Ascending aorta (tissue), 2 donors: ENCODE results near the gene IQGAP3. TPM values are rescaled to one million over a fixed set of nuclear protein-coding genes. Genes with fewer than 3 reads are reported as not detected.

Experiments
- DNase-seq, 2 donors: peaks; one replicate each; pipeline ENCODE4 v3.0.0-alpha.2; 2019; ENCODE audit warnings: low spot score in 2 of 2
- H3K27ac ChIP-seq, 2 donors: fragments of 200-600 bp; sonication (generic); one replicate each; pipeline ENCODE4 v1.5.1; 2016 to 2017; ENCODE audit warnings: mild to moderate bottlenecking in 1 of 2
- H3K27me3 ChIP-seq: fragments of 200-600 bp; sonication (generic); one replicate; pipeline ENCODE4 v1.5.1; 2017
- H3K36me3 ChIP-seq, 2 donors: fragments of 200-600 bp; sonication (generic); one replicate each; pipeline ENCODE4 v1.5.1; 2016
- H3K4me1 ChIP-seq, 2 donors: fragments of 200-600 bp; sonication (generic); one replicate each; pipeline ENCODE4 v1.5.1; 2016 to 2017; ENCODE audit warnings: mild to moderate bottlenecking in 1 of 2
- H3K4me3 ChIP-seq, 2 donors: fragments of 200-600 bp; sonication (generic); one replicate each; pipeline ENCODE4 v1.5.1; 2016 to 2017; ENCODE audit warnings: mild to moderate bottlenecking in 1 of 2
- H3K9me3 ChIP-seq, 2 donors: fragments of 200-600 bp; sonication (generic); one replicate each; pipeline ENCODE4 v1.5.1; 2016
- CTCF ChIP-seq, 3 experiments: fragments of 200-600 bp in 2 of 3; fragments of 450-650 bp in 1 of 3; sonication (generic) in 2 of 3; IDR thresholded peaks; one replicate each; pipeline ENCODE4 v1.5.1; 2016 to 2019; ENCODE audit warnings: antibody characterized with exemption in 3 of 3, mild to moderate bottlenecking in 1 of 3, moderate library complexity in 1 of 3
- intact Hi-C: fragments of 100-400 bp; cut with DNase I; formaldehyde crosslinking; loops from one replicate; pipeline ENCODE4 v1.15.1; 2023
- total RNA-seq: library from RNA; depleted of rRNA; stranded (reverse); fragments of >200 nt; gene quantifications from one replicate; pipeline ENCODE4 v1.1.0, GENCODE V29; 2016

IQGAP3 gene
- total RNA-seq, 1 donor from 2014 or later, result not detected

DNA sequence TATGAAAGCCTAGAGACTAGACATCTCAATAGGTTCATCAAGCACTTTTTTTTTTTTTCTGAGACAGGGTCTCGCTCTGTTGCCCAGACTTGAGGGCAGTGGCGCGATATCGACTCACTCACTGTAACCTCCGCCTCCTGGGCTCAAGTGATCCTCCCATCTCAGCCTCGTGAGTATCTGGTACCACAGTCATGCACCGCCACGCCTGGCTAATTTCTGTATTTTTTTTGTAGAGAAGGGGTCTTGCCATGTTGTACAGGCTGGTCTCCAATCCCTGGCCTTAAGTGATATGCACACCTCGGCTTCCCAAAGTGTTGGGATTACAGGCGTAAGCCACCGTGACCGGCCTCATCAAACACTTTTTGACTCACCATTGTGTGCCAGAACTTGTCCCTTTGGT lies 29.5 kb upstream of the IQGAP3 start:
- peaks cover 0 to 14% of the 10 kb centered on the region in 2 donors for H3K36me3 ChIP-seq
- no peaks in the 10 kb centered on the region for H3K27me3 ChIP-seq
- no peak for DNase-seq
- peak overlapping the region; percentile 66 to 83 for H3K4me3 ChIP-seq
- peak overlapping the region; percentile 77 to 83 for H3K27ac ChIP-seq
- intact Hi-C loops, result loop anchor here (2.0 kb wide), 1 partner anchor 145 kb away; no protein-coding TSS in a partner anchor
- peaks cover 6 to 13% of the 10 kb centered on the region in 2 donors for H3K4me1 ChIP-seq
- H3K9me3 ChIP-seq, result no peaks in the 10 kb centered on the region
- TF ChIP-seq CTCF (IDR thresholded peaks at IDR 0.05), result no peak

GRCh38 chr1:156601122-156601830 lies 28.9 kb upstream of the IQGAP3 start, which contains the start of gene GPATCH4:
GPATCH4 (minus strand) TSS chr1:156601479.
- H3K4me1 ChIP-seq, result peaks cover 6 to 13% of the 10 kb centered on the region in 2 donors
- peak within 1 kb of the TSS; percentile 66 to 83 for H3K4me3 ChIP-seq
- peak; percentile 36 to 91 for DNase-seq
- H3K36me3 ChIP-seq, result peaks cover 0 to 20% of the 10 kb centered on the region in 2 donors
- peak in 1 of 3 experiments; percentile 12 for TF ChIP-seq CTCF (IDR thresholded peaks at IDR 0.05)
- H3K27ac ChIP-seq, result peak within 1 kb of the TSS; percentile 77 to 83
- H3K9me3 ChIP-seq, result no peaks in the 10 kb centered on the region
- no peaks in the 10 kb centered on the region for H3K27me3 ChIP-seq
- intact Hi-C loops, result loop anchor here (2.0 kb wide), 1 partner anchor 144 kb away; no protein-coding TSS in a partner anchor

- peak overlapping the region; percentile 77 to 83 for H3K27ac ChIP-seq
- TF ChIP-seq CTCF (IDR thresholded peaks at IDR 0.05), result no peak
- intact Hi-C loops, result loop anchor here (2.0 kb wide), 1 partner anchor 144 kb away; no protein-coding TSS in a partner anchor
- H3K27me3 ChIP-seq, result no peaks in the 10 kb centered on the region
- peaks cover 0 to 25% of the 10 kb centered on the region in 2 donors for H3K36me3 ChIP-seq
- H3K4me1 ChIP-seq, result peaks cover 6 to 13% of the 10 kb centered on the region in 2 donors
- peak overlapping the region; percentile 66 to 83 for H3K4me3 ChIP-seq
- DNase-seq, result no peak
- no peaks in the 10 kb centered on the region for H3K9me3 ChIP-seq
Observed at GRCh38 chr1:156600733-156601121, 28.4 kb upstream of the IQGAP3 start.

GRCh38 chr1:156599811-156600210 lies 27.4 kb upstream of the IQGAP3 start:
- no peak for DNase-seq
- H3K27me3 ChIP-seq, result no peaks in the 10 kb centered on the region
- H3K9me3 ChIP-seq, result no peaks in the 10 kb centered on the region
- H3K36me3 ChIP-seq, result peaks cover 0 to 32% of the 10 kb centered on the region in 2 donors
- intact Hi-C loops, result loop anchor here (2.0 kb wide), 1 partner anchor 143 kb away; no protein-coding TSS in a partner anchor
- no peak overlapping the region for H3K27ac ChIP-seq
- peaks cover 6 to 13% of the 10 kb centered on the region in 2 donors for H3K4me1 ChIP-seq
- H3K4me3 ChIP-seq, result no peak overlapping the region
- no peak for TF ChIP-seq CTCF (IDR thresholded peaks at IDR 0.05)

DNA sequence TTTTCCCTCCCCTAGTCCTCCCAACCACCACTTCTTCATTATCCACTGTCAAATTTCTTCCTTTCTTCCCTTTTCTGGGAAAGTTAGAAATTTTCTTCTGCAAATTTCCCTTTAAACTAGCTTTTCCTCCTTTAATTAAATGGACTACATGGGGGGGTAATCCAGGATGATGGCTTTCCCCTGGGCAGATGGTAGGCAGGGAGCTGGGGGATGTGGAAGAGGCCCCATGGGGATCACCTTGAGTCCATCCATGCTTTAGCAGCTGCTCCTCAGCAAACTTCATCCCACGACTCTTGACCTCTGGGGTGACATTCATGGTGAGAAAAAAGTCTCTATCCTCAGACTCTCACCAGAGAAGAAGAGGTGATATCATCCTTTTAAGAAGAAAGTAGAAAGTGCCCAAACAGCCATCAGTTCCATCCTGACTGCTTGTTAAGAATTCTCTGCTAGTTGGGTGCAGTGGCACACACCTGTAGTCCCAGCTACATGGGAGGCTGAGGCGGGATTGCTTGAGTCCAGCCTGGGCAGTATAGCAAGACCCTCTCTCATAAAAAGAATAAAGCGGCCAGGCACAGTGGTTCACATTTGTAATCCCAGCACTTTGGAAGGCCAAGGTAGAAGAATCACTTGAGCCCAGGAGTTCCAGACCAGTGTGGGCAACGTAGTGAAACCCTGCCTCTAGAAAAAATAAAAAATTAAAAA lies 26.5 kb upstream of the IQGAP3 start:
- intact Hi-C loops, result no loop called here
- Histone ChIP-seq H3K4me1 (peaks cover 6 to 13% of the 10 kb centered on the region in 2 donors), H3K36me3 (peaks cover 3 to 38% of the 10 kb centered on the region in 2 donors), H3K4me3 (no peak overlapping the region), H3K9me3 (no peaks in the 10 kb centered on the region), H3K27ac (no peak overlapping the region), H3K27me3 (no peaks in the 10 kb centered on the region)
- no peak for DNase-seq
- TF ChIP-seq CTCF (IDR thresholded peaks at IDR 0.05), result no peak
